ENCODE results near the gene SLC40A1.

The SLC40A1 gene

GRCh38 chr2:189526241-189526640 lies 54.3 kb downstream of the SLC40A1 start:
- TF ChIP-seq CTCF (IDR thresholded peaks at IDR 0.05) = no peak
- Mint-ChIP-seq H3K27me3 (ENCODE audit: low read depth, poor library complexity) (peaks cover 2% of the 10 kb centered on the region), H3K9me3 (no peaks in the 10 kb centered on the region), H3K4me1 (no peaks in the 10 kb centered on the region), H3K27ac (no peak overlapping the region), H3K4me3 (no peak overlapping the region), H3K36me3 (ENCODE audit: low read depth) (no peaks in the 10 kb centered on the region)
- DNase-seq = no peak

GRCh38 chr2:189524746-189525145 lies 55.8 kb downstream of the SLC40A1 start:
- no peaks in the 10 kb centered on the region for H3K4me1 Mint-ChIP-seq
- no peak overlapping the region for H3K27ac Mint-ChIP-seq
- no peak for DNase-seq
- no peak overlapping the region for H3K4me3 Mint-ChIP-seq
- TF ChIP-seq CTCF (IDR thresholded peaks at IDR 0.05) = no peak
- peaks cover 2% of the 10 kb centered on the region for H3K27me3 Mint-ChIP-seq (ENCODE audit: low read depth, poor library complexity)
- no peaks in the 10 kb centered on the region for H3K36me3 Mint-ChIP-seq (ENCODE audit: low read depth)
- H3K9me3 Mint-ChIP-seq = no peaks in the 10 kb centered on the region

GRCh38 chr2:189522435-189523151 lies 58.0 kb downstream of the SLC40A1 start:
- Mint-ChIP-seq H3K4me1 (no peaks in the 10 kb centered on the region), H3K9me3 (no peaks in the 10 kb centered on the region), H3K4me3 (no peak overlapping the region), H3K36me3 (ENCODE audit: low read depth) (no peaks in the 10 kb centered on the region), H3K27me3 (ENCODE audit: low read depth, poor library complexity) (peaks cover 2% of the 10 kb centered on the region), H3K27ac (no peak overlapping the region)
- DNase-seq = no peak
- TF ChIP-seq CTCF (IDR thresholded peaks at IDR 0.05) = no peak

- no peak for TF ChIP-seq CTCF (IDR thresholded peaks at IDR 0.05)
- Mint-ChIP-seq H3K36me3 (ENCODE audit: low read depth) (no peaks in the 10 kb centered on the region), H3K4me1 (no peaks in the 10 kb centered on the region), H3K9me3 (no peaks in the 10 kb centered on the region), H3K27me3 (ENCODE audit: low read depth, poor library complexity) (peaks cover 6% of the 10 kb centered on the region), H3K27ac (no peak overlapping the region), H3K4me3 (no peak overlapping the region)
- no peak for DNase-seq
These were observed 58.7 kb downstream of the SLC40A1 start for GRCh38 chr2:189521699-189522434.

GRCh38 chr2:189519631-189520387 lies 60.8 kb downstream of the SLC40A1 start:
- Mint-ChIP-seq H3K4me1 (no peaks in the 10 kb centered on the region), H3K36me3 (ENCODE audit: low read depth) (no peaks in the 10 kb centered on the region), H3K27me3 (ENCODE audit: low read depth, poor library complexity) (peaks cover 3% of the 10 kb centered on the region), H3K9me3 (no peaks in the 10 kb centered on the region), H3K4me3 (no peak overlapping the region), H3K27ac (no peak overlapping the region)
- no peak for TF ChIP-seq CTCF (IDR thresholded peaks at IDR 0.05)
- no peak for DNase-seq

Data from nephron progenitor cell (in vitro differentiated cells).